ENCODE measurements around the gene TMEM117.
A peak's percentile ranks its signal among the peaks of the same experiment; 100 is the strongest.
"Not testable (repeated sequence)": the region's sequence is repeated elsewhere in the genome, so short reads cannot be mapped to it uniquely, and the experiment has no call there.

Gene TMEM117

GRCh38 chr12:44126806-44127205, 290.9 kb downstream of the TMEM117 start:
- no peak for DNase-seq

- no peak for DNase-seq
Measured at GRCh38 chr12:44127966-44128710, 292.3 kb downstream of the TMEM117 start.

GRCh38 chr12:44143175-44143574, 307.3 kb downstream of the TMEM117 start:
- no peak for DNase-seq

GRCh38 chr12:44148936-44149335, 313.1 kb downstream of the TMEM117 start:
- DNase-seq, result no peak

- DNase-seq, result no peak
Measured at GRCh38 chr12:44154128-44154527, 318.2 kb downstream of the TMEM117 start.

GRCh38 chr12:44155358-44155757, 319.5 kb downstream of the TMEM117 start:
- no peak for DNase-seq

- no peak for DNase-seq
Measured at GRCh38 chr12:44157359-44157758, 321.5 kb downstream of the TMEM117 start.

GRCh38 chr12:44158746-44159145, 322.9 kb downstream of the TMEM117 start:
- DNase-seq, result no peak

GRCh38 chr12:44159216-44159615, 323.3 kb downstream of the TMEM117 start:
- DNase-seq, result no peak

- DNase-seq, result no peak
Measured at GRCh38 chr12:44159862-44160261, 324.0 kb downstream of the TMEM117 start.

- DNase-seq, result no peak
Measured at GRCh38 chr12:44162961-44163360, 327.1 kb downstream of the TMEM117 start.

- DNase-seq, result no peak
Measured at GRCh38 chr12:44174053-44174452, 338.2 kb downstream of the TMEM117 start.

GRCh38 chr12:44184499-44185206, 348.8 kb downstream of the TMEM117 start:
- no peak for DNase-seq

GRCh38 chr12:44193281-44193680, 357.4 kb downstream of the TMEM117 start:
- DNase-seq, result peak; percentile 52

GRCh38 chr12:44195719-44196118, 359.8 kb downstream of the TMEM117 start:
- not testable (repeated sequence) for DNase-seq

GRCh38 chr12:44206045-44206444, 370.2 kb downstream of the TMEM117 start:
- no peak for DNase-seq

GRCh38 chr12:44217146-44217883, 381.4 kb downstream of the TMEM117 start:
- no peak for DNase-seq

GRCh38 chr12:44223736-44224135, 387.9 kb downstream of the TMEM117 start:
- no peak for DNase-seq

GRCh38 chr12:44224399-44225148, 388.7 kb downstream of the TMEM117 start:
- no peak for DNase-seq

GRCh38 chr12:44225149-44225510, 389.2 kb downstream of the TMEM117 start:
- DNase-seq, result no peak

GRCh38 chr12:44227616-44228015, 391.7 kb downstream of the TMEM117 start:
- no peak for DNase-seq

- DNase-seq, result no peak
Measured at GRCh38 chr12:44229846-44230245, 394.0 kb downstream of the TMEM117 start.

GRCh38 chr12:44235674-44236073, 399.8 kb downstream of the TMEM117 start:
- DNase-seq, result no peak

Measured in NCI-H510A treated with DMSO at 0.1 percent for 48 hours (cell line).